Posterior vena cava (tissue), 2 donors: Measurements from ENCODE around the gene TOP2A. TPM values are rescaled to one million over a fixed set of nuclear protein-coding genes. Genes with fewer than 3 reads are reported as not detected.
A peak's percentile ranks its signal among the peaks of the same experiment; 100 is the strongest.
"Not testable (repeated sequence)": the region's sequence is repeated elsewhere in the genome, so short reads cannot be mapped to it uniquely, and the experiment has no call there.

ENCODE experiments used
- DNase-seq: peaks from one replicate; pipeline ENCODE4 v3.0.0-alpha.2; 2020; ENCODE audit warnings: low spot score
- intact Hi-C, 2 donors: fragments of 100-400 bp; cut with DNase I; formaldehyde crosslinking; loops; one replicate each; pipeline versions ENCODE4 v1.14.1 to v1.14.2; 2022 to 2023
- total RNA-seq, 2 donors: library from RNA; stranded (reverse); fragmentation: NEBNext Ultra II Directional; extraction: Animal tissue kit (Norgen Biotek cat#: 25700); gene quantifications; one replicate each; pipeline ENCODE4 v1.2.1, GENCODE V29; 2021
- donor health status: DM: yes; HTN: yes; CAD: no.
- donor health status: DM: yes; HTN: yes; CAD: no.

The TOP2A gene
- total RNA-seq, 2 donors from 2014 or later = 1.1 to 2.2 TPM

- peak; percentile 79 for DNase-seq
- intact Hi-C loops = loop anchor here in 1 of 2 donors (10.0 kb wide), 1 partner anchor 132 kb away; the partner anchor contains the start of gene RARA
Observed at GRCh38 chr17:40437095-40437732, 19.5 kb upstream of the TOP2A start.

- intact Hi-C loops = loop anchor here in 1 of 2 donors (10.0 kb wide), 1 partner anchor 132 kb away; the partner anchor contains the start of gene RARA
- DNase-seq = peak; percentile 60
Observed at GRCh38 chr17:40436636-40437035, 18.9 kb upstream of the TOP2A start.

GRCh38 chr17:40433551-40434415 lies 16.1 kb upstream of the TOP2A start:
- intact Hi-C loops = loop anchor here in 1 of 2 donors (5.0 to 10.0 kb wide), 2 partner anchors 129 to 1694 kb away; partner anchors contain the start of gene RARA
- DNase-seq = no peak

DNA sequence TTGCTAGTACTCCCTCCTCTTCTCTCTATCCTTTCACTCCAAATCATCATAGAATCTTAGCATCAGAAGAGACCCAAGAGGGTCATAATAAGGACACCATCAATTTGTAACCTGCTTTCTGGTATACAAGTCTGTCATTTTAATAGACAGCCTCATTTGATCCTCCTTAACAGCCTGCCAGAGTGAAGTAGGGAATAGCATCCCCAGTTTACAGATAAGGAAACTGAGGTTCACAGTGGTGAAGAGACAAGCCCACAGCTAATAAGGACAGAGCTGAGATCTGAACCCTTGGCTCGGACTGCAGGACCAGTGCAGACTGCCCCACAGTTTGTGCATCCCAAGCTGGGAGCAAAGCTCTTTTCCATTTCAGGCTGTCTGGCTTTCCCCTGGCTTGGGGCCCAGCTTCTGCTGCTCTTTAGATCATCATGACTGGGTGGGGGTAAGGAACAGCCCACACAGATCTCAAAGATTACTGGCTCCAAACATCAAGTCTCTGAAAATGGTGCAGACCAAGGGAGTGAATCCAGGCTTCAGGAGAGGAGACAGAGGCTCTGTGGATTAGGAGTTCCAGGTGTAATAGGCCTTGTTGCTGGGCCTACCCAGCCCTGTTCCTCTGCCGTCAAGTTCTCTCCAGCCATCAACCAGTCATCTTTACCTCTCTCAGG lies 15.3 kb upstream of the TOP2A start:
- intact Hi-C loops = loop anchor here in 1 of 2 donors (5.0 to 10.0 kb wide), 2 partner anchors 128 to 1694 kb away; partner anchors contain the start of gene RARA
- no peak for DNase-seq

GRCh38 chr17:40431231-40431602 lies 13.5 kb upstream of the TOP2A start:
- DNase-seq = no peak
- intact Hi-C loops = loop anchor here in 1 of 2 donors (5.0 to 10.0 kb wide), 2 partner anchors 126 to 1696 kb away; partner anchors contain the start of gene RARA

GRCh38 chr17:40430272-40431230 lies 12.9 kb upstream of the TOP2A start:
- intact Hi-C loops = loop anchor here in 1 of 2 donors (5.0 to 10.0 kb wide), 2 partner anchors 126 to 1697 kb away; partner anchors contain the start of gene RARA
- peak; percentile 52 for DNase-seq

GRCh38 chr17:40427002-40427491 lies 9.4 kb upstream of the TOP2A start:
- DNase-seq = peak; percentile 40
- intact Hi-C loops = no loop called here

DNA sequence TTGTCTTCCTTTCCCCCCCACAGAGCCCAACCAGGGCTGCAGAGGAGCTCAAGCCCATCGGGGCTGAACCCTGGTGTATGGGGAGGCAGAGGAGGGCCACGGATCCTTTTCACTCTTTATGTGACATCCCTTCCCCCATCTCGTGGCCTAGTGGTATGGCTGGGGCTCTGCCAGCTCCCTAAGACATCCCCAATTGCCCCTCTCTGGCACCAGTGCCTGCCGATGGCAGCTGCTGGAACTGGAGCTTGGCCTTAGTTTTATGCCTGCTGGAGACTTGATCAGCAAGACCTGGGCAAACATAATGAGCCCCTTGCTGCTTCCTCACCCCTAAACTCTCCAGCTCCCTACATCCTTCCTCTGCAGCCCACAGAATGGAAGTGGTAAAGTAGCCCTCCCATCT lies 8.0 kb upstream of the TOP2A start:
- DNase-seq = peak; percentile 34
- intact Hi-C loops = no loop called here

DNA sequence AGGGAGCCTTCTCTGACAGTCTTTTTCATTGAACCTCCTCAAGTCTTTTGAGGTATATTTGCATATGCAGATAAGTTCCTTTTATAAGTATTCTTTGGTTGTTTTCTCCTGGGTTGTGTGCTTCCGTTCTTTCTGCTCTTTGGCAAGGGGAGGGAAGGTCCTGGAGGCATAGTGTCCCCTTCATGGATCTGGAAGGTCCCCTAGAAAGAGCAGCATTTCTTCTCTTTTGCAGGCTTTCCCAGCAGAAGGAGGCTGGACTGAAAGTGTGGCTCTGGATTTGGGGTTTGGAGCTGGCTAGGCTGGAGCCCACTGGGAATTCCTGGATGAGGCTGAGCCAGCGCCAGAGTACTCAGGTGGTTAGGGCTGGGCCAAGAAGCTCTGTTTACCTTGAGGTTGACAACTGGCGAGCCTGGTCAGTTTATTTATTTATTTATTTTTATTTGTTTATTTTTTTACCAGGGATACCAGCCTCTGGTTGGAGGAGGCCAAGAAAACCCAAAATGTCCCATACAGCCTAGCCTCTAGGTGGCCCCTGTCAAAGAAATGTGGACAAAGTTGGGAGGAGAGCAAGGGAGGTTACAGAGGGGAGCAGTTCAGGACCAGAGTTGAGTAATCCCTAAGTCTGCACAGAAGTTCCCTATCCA lies 5.4 kb upstream of the TOP2A start:
- intact Hi-C loops = no loop called here
- DNase-seq = no peak

- DNase-seq = no peak
- intact Hi-C loops = loop anchor here (5.0 to 10.0 kb wide), 3 partner anchors 55 to 105 kb away; partner anchors contain the start of gene GJD3 (in 2 of the 2)
Observed at GRCh38 chr17:40419559-40420331, 2.0 kb upstream of the TOP2A start.

GRCh38 chr17:40418428-40418706 lies 671 bp upstream of the TOP2A start:
- intact Hi-C loops = loop anchor here (5.0 to 10.0 kb wide), 3 partner anchors 54 to 104 kb away; partner anchors contain the start of gene GJD3 (in 2 of the 2)
- DNase-seq = no peak

DNA sequence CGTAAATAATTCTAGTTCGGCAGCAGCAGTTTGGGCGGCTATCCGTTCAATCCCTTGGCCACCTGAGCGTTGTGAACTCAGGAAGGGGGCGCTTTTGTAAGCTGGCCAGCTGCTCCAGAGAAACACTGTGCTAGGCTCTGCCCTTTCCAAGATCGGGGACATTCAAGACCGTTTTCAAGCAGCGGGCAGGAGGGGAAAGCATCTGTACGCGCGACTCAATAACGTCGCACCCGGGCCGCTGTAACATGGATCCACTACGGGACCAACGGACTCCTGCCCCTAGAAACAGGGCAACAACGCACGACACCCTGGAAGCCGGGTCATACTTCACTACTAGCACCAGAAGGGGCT lies 463 bp downstream of the TOP2A start:
- intact Hi-C loops = loop anchor here (5.0 to 10.0 kb wide), 3 partner anchors 52 to 102 kb away; partner anchors contain the start of gene GJD3 (in 2 of the 2)
- no peak for DNase-seq

DNA sequence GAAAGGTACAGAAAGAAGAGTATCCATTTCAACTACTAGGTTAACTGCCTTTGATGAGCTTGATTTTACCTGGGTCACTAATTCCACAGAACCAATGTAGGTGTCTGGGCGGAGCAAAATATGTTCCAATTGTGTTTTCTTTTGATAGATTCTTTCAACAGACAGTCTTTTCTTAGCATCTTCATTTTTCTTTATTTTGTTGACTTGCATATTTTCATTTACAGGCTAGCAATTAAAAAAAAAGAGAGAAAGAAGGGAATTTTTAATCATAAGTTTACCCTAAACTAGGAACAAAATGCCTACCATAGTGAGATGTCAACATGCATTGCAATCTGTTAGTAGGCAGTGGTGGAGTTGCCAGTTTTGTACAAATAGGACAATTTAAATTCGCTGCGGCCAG lies 1.0 kb downstream of the TOP2A start:
- DNase-seq = no peak
- intact Hi-C loops = loop anchor here (5.0 to 10.0 kb wide), 3 partner anchors 52 to 102 kb away; partner anchors contain the start of gene GJD3 (in 2 of the 2)

- no peak for DNase-seq
- intact Hi-C loops = loop anchor here (5.0 to 10.0 kb wide), 3 partner anchors 51 to 101 kb away; partner anchors contain the start of gene GJD3 (in 2 of the 2)
Observed at GRCh38 chr17:40415390-40415789, 2.3 kb downstream of the TOP2A start.

- not testable (repeated sequence) for DNase-seq
- intact Hi-C loops = loop anchor here in 1 of 2 donors (10.0 kb wide), 2 partner anchors 50 to 100 kb away; partner anchors contain the start of gene GJD3
Observed at GRCh38 chr17:40414312-40414711, 3.4 kb downstream of the TOP2A start.

GRCh38 chr17:40412880-40413279 lies 4.8 kb downstream of the TOP2A start:
- no peak for DNase-seq
- intact Hi-C loops = loop anchor here in 1 of 2 donors (10.0 kb wide), 2 partner anchors 48 to 98 kb away; partner anchors contain the start of gene GJD3

- DNase-seq = no peak
- intact Hi-C loops = loop anchor here in 1 of 2 donors (10.0 kb wide), 2 partner anchors 47 to 97 kb away; partner anchors contain the start of gene GJD3
Observed at GRCh38 chr17:40411821-40412220, 5.9 kb downstream of the TOP2A start.
